ENCODE results near the gene ACTN1.

GRCh38 chr14:68995731-68996130 lies 16.6 kb upstream of the ACTN1 start:
- no peak for TF ChIP-seq CTCF (IDR thresholded peaks at IDR 0.05)
- no peak for TF ChIP-seq POLR2A (IDR thresholded peaks at IDR 0.05)
